Fibroblast of upper back skin (primary cell): ENCODE data around the gene FBXO42.
"Not testable (repeated sequence)": the region's sequence is repeated elsewhere in the genome, so short reads cannot be mapped to it uniquely, and the experiment has no call there.

Experiments used
- DNase-seq: peaks from one replicate; pipeline ENCODE4 v3.0.0-alpha.2; 2013

FBXO42 gene

GRCh38 chr1:16215882-16216753 lies 136.2 kb downstream of the FBXO42 start:
- DNase-seq: peak; percentile 79

DNA sequence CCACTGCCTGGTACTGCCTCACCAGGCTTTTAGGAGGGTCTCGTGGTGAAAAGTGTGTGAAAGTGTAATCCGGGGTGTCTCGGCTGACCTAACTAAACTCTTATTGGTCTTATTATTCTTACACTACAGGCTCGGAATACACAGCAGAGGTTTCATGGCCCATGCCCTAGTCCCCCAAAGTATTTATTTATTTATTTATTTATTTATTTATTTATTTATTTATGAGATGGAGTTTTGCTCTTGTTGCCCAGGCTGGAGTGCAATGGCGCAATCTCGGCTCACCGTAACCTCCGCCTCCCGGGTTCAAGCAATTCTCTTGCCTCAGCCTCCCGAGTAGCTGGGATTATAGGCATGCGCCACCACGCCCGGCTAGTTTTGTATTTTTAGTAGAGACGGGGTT lies 137.0 kb downstream of the FBXO42 start:
- not testable (repeated sequence) for DNase-seq

DNA sequence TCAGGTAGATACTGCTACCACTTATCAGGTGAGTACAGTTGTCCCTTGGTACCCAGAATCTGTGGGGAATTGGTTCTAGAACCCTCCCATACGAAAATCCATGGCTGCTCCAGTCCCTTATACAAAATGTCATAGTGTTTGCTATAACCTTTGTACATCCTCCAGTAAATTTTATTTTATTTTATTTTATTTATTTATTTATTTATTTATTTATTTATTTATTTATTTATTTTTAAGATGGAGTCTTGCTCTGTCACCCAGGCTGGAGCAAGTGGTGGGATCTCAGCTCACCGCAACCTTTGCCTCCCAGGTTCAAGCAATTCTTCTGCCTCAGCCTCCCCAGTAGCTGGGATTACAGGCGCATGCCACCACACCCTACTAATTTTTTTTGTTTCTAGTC lies 138.7 kb downstream of the FBXO42 start:
- DNase-seq: not testable (repeated sequence)

DNA sequence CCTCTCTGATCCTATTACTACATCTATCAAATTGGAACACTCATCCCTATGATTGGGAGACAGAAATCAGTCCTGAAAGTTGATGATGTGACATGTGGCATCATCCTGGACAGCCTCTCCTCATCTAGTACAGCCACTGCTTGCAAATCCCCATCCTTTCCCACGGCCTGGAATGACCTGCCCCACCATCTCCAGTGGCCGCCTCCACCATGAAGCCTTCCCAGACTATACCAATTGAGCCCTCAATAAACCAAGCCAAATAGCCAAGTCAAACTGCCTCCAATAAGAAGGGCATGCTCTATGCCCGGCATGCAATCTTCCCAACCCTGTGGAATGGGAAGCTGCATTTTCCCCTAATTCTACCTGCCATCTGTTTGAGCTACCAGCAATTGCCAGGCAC lies 139.3 kb downstream of the FBXO42 start:
- no peak for DNase-seq

- no peak for DNase-seq
Observed at GRCh38 chr1:16212251-16212961, 139.9 kb downstream of the FBXO42 start, which contains the start of gene ARHGEF19. Gene ARHGEF19, minus strand, starts transcription at chr1:16212652. Its CDS starts 3,598 bp downstream, at chr1:16209054.

- DNase-seq: no peak
Observed at GRCh38 chr1:16211824-16212223, 140.5 kb downstream of the FBXO42 start.

GRCh38 chr1:16210581-16210980 lies 141.7 kb downstream of the FBXO42 start:
- no peak for DNase-seq

DNA sequence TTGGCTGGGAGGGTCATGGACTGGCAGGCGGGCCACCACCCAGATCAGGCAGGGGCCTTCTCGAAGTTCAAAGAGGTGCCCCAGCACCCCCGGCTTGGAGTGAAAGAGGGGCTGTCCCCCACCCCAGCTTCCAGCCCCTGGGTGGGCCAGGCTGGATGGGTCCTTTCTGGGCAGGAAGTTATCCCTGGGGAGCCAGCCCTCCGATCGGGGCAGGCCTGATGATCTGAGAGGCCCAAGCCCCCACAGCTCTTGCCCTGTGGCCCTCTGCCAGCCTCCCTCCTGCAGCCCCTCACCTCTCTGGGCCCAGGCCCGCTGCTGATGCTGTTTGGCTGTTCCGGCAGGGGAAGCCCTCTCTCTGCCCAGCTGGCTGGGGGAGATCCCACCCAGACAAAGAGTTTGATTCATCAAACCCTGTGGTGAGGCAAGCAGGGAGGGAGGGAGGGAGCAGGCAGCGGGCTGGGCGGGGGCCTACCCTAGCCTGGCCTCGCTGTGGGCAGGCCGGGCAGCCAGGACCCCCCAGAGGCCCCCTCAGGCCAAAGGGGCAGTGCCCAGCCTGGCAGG lies 142.4 kb downstream of the FBXO42 start:
- no peak for DNase-seq

- no peak for DNase-seq
Observed at GRCh38 chr1:16209132-16209846, 143.0 kb downstream of the FBXO42 start.

- DNase-seq: no peak
Observed at GRCh38 chr1:16208270-16208987, 143.9 kb downstream of the FBXO42 start.

- no peak for DNase-seq
Observed at GRCh38 chr1:16207318-16208269, 144.7 kb downstream of the FBXO42 start.

DNA sequence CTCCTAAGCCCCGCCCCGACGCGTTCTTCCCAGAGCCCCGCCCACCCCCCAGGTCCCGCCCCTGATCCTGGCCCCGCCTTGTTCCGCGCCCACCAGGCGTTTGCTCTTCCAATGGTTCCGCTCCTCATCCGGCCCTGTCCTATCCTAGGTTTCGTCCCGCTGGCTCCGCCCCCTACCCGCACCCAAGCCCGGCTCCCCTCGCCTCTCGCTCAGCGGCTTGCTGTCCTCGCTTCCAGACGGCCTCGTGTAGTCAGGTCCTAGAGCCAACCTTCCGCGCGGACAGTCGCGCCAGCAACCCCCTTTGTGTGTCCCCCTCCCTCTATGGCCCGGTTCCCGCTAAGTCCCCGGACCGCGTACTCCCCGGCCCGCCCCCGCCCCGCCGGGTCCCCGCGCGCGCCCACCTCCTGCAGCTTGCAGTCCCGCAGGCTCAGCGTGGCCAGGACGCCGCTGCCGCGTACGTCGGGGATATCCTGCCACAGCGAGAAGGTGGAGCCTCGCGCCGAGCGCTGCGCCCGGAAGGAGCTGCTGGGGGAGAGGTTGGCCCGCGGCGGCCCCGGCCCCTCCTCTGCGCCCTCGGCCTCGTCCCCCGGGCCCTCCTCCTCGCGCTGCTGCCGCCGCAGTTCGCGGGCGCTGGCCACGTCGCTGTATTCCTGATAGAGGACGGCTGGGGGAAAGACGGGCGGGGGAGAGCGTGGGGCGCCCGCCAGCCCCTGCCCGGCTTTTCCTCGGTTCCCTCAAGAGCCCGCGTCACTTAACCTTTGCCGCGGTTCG lies 145.5 kb downstream of the FBXO42 start:
- peak; percentile 99 for DNase-seq

DNA sequence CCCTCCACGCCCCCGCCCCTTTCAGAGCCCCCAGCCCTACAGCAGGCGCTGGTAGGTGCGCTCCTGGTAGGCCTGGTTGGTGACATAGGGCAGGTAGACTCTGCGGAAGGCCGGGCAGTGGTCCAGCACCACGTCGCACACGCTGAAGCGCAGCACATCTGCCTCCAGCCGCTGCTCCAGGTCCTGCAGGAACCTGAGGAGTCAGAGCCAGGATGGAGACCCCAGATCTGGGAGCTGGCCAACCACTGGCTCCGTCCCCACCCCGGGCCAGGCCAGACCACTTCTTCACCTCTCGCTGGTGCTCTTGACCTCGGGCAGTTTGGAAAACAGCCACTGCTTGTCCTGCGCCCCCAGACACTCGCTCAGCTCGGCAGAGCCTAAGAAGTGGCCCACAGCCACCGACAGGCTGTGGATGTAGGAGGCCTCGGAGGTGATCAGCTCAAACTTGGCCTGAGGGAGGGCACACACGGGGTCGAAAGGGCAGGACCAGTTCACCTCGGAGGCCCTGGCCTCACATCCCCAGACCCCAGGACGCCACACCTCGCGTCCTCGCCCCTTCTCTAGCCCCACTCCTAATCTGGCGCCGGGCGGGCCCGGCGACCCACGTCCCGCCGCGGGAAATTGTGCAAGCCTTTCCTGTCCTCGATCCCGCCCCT lies 146.3 kb downstream of the FBXO42 start:
- DNase-seq: no peak

GRCh38 chr1:16205334-16205671 lies 147.0 kb downstream of the FBXO42 start:
- DNase-seq: no peak

- DNase-seq: no peak
Observed at GRCh38 chr1:16204634-16205333, 147.5 kb downstream of the FBXO42 start.

- no peak for DNase-seq
Observed at GRCh38 chr1:16204216-16204615, 148.1 kb downstream of the FBXO42 start.

DNA sequence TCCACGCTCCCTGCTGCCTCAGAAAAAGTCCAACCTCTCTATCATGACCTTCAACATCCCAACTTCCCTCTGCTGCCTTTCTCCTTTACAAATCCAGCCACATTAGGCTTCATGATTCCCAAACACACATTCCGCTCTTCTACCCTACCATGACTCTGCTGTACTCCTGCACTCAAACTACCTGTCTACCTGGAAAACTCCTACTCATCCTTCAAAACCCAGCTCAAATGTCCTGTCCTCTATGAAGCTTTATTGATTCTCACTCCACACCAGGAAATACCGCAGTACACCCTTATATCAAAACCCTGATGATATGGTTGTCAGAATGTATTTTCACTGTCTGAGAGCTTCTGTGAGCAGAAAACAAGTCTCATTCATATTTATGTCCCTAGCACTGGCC lies 148.7 kb downstream of the FBXO42 start:
- no peak for DNase-seq

GRCh38 chr1:16202281-16203210 lies 149.7 kb downstream of the FBXO42 start:
- DNase-seq: no peak
